Heart right ventricle (tissue), 16 donors: ENCODE results near the gene ARTN. TPM values are rescaled to one million over a fixed set of nuclear protein-coding genes. Genes with fewer than 3 reads are reported as not detected.

Source experiments
- ATAC-seq, 8 donors: fragments of 200-7000 bp; cut with Tn5 transposase; one replicate each; pipeline ENCODE4 v1.9.1; 2020; ENCODE audit warnings: mild to moderate bottlenecking in 8 of 8, moderate library complexity in 8 of 8, moderate number of reproducible peaks in 1 of 8
- DNase-seq, 2 donors: peaks; one replicate each; pipeline ENCODE4 v3.0.0-alpha.2; 2020
- H3K27ac ChIP-seq, 10 donors: fragments of 200-600 bp; sonication (generic) in 2 of 10; one replicate each; pipeline versions ENCODE4 v1.5.0 to v1.8.0; 2020 to 2022; ENCODE audit warnings: mild to moderate bottlenecking in 3 of 10
- H3K27me3 ChIP-seq, 7 donors: fragments of 200-600 bp; one replicate each; pipeline ENCODE4 v1.8.0; 2021 to 2022; ENCODE audit warnings: mild to moderate bottlenecking in 2 of 7
- H3K36me3 ChIP-seq, 9 donors: fragments of 200-600 bp; sonication (generic) in 1 of 9; one replicate each; pipeline versions ENCODE4 v1.5.0 to v1.8.0; 2020 to 2022; ENCODE audit warnings: mild to moderate bottlenecking in 2 of 9
- H3K4me1 ChIP-seq, 9 donors: fragments of 200-600 bp; sonication (generic) in 1 of 9; one replicate each; pipeline versions ENCODE4 v1.5.0 to v1.8.0; 2020 to 2022; ENCODE audit warnings: mild to moderate bottlenecking in 4 of 9
- H3K4me3 ChIP-seq, 10 donors: fragments of 200-600 bp; sonication (generic) in 2 of 10; one replicate each; pipeline versions ENCODE4 v1.5.0 to v1.8.0; 2020 to 2022; ENCODE audit warnings: mild to moderate bottlenecking in 7 of 10, moderate library complexity in 2 of 10
- H3K9me3 ChIP-seq, 11 donors: fragments of 200-600 bp in 10 of 11; sonication (generic) in 2 of 11; one replicate each; pipeline versions ENCODE4 v1.5.0 to v1.8.0; 2013 to 2022; ENCODE audit warnings: mild to moderate bottlenecking in 2 of 11, control low read depth in 1 of 11, moderate library complexity in 1 of 11
- WGBS, 2 donors: extraction: QIAGEN DNeasy Blood & Tissue Kit; methylation state at CpG; one replicate each; pipeline ENCODE4 v1.1.7; 2013; ENCODE audit warnings: inconsistent platforms in 1 of 2; 5-methylcytosine and 5-hydroxymethylcytosine counted together
- intact Hi-C, 10 donors: fragments of 100-400 bp; cut with DNase I; formaldehyde crosslinking; loops; one replicate each; pipeline versions ENCODE4 v1.11.1 to v1.14.2; 2022
- polyA plus RNA-seq, 2 donors: library from polyadenylated mRNA; stranded (reverse); fragments of 200-250 nt; gene quantifications; one replicate each; pipeline ENCODE4 v1.2.3, GENCODE V29; 2013
- total RNA-seq, 10 donors: library from RNA; stranded (reverse); fragmentation: NEBNext Ultra II Directional in 3 of 10; extraction: Animal tissue kit (Norgen Biotek cat#: 25700) in 3 of 10; gene quantifications; one replicate each; pipeline versions ENCODE4 v1.2.1 to v1.2.4, GENCODE V29; 2021 to 2023
- TF ChIP-seq, protein P1 (sequence below), 9 donors: fragments of 200-600 bp; sonication (generic) in 2 of 9; IDR thresholded peaks; one replicate each; pipeline versions ENCODE4 v1.5.0 to v1.8.0; 2021 to 2022; ENCODE audit warnings: antibody characterized with exemption in 9 of 9, mild to moderate bottlenecking in 5 of 9, moderate library complexity in 1 of 9
- donor health status: Arrhythmogenic right ventricular cardiomyopathy.
- donor health status: ischemic (EF 13 %, LVEDD 7.1; RV severe dilation, severe dysfunction).
- donor health status: healthy with polysubstance abuse.
- donor health status: DM: no; HTN: yes; CAD: no.
- donor health status: DM: no; HTN: no; CAD: no.
- donor health status: ischemic (EF 25% LVEDD 6.9; RV normal size, moderate dysfunction).
- donor health status: ischemic (EF 25% LVEDD 5.7; RV mildly dilated, moderate dysfunction).
- donor health status: healthy.
- donor health status: DM: yes; HTN: yes; CAD: no.
- donor health status: Ischemic cardiomyopathy.
- donor health status: ischemic (EF 35%, LVEDD 5.7; RV mildly dilated, moderate dysfunction).
- donor health status: nonischemic (EF 11% LVEDD 7.7; RV severe dilation, severe dysfunction).
- donor health status: DM: yes; HTN: yes; CAD: no.
- donor health status: PGD.
- donor health status: ischemic (EF 29% LVEDD 5.4; RV normal size, mild dysfunction).
- donor health status: nonischemic (EF 23%, LVEDD 6.1; RV moderate dilation, normal function).

The ARTN gene
- total and polyA plus RNA-seq, 12 donors, result 0.44 to 1.5 (median 0.64) TPM; not detected in 6

DNA sequence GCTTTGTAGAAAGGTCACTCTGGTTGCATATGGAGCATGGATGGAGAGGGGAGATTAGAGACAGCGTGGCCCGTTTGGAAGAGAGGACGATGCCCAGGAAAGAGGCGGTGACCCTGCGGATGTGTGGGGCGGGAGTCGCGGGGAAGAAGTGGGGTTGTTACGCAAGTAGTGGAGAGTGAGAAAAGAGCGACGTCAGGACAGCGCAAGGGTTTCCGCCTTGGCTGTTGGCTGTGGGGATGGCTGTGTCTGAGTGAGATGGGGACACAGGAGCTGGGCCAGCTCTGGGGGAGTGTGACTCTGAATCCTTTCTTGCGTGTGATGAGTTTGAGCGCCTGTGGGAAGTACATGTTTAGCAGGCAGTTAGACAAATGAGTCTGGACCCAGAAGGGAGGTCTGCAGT is 49.2 kb downstream of the ARTN start:
- Histone ChIP-seq H3K36me3 (peaks cover 0 to 27% (median 4%) of the 10 kb centered on the region in 9 donors), H3K9me3 (no peaks in the 10 kb centered on the region), H3K27me3 (no peaks in the 10 kb centered on the region), H3K4me3 (no peak overlapping the region), H3K4me1 (peaks cover 7 to 25% (median 19%) of the 10 kb centered on the region in 9 donors), H3K27ac (peak overlapping the region in 1 of 10 donors; percentile 36)
- WGBS, 2 donors, result 86% methylated on average over 15 of the region's 15 CpGs
- intact Hi-C loops, result no loop called here
- TF ChIP-seq, protein P1, sequence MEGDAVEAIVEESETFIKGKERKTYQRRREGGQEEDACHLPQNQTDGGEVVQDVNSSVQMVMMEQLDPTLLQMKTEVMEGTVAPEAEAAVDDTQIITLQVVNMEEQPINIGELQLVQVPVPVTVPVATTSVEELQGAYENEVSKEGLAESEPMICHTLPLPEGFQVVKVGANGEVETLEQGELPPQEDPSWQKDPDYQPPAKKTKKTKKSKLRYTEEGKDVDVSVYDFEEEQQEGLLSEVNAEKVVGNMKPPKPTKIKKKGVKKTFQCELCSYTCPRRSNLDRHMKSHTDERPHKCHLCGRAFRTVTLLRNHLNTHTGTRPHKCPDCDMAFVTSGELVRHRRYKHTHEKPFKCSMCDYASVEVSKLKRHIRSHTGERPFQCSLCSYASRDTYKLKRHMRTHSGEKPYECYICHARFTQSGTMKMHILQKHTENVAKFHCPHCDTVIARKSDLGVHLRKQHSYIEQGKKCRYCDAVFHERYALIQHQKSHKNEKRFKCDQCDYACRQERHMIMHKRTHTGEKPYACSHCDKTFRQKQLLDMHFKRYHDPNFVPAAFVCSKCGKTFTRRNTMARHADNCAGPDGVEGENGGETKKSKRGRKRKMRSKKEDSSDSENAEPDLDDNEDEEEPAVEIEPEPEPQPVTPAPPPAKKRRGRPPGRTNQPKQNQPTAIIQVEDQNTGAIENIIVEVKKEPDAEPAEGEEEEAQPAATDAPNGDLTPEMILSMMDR (IDR thresholded peaks at IDR 0.05), result no peak
- DNase-seq (no peak), ATAC-seq (no peak)

DNA sequence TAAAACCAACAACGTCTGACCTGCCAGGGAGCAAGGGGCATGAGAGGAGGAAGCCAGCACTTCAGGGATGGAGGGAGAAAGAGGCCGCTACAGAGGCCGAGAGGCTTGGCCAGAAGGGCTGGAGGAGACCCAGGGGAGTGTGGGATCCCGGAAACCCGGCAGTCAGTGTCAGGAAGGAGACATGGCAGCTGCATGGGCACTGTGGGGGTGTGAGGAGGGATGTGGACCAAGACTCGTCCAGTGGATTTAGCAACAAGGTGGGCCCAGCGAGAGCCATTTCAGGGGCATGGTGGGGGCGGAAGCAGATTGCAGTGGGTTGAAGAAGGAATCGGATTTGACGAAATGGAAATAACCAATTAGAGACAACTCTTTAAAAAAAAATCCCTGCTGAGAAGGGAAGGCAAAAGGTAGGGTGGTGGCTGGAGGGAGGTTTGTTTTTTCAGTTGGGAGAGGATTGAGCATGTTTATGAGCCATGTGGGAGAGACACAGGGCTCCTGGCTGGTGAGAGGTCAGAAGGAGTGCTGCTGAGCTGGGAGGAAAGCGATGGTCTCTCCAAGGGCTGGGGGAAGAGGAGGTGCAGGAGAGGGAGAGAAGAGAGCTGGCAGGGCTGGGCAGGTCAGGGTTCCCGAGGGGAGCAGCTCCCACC is 49.8 kb downstream of the ARTN start:
- peak overlapping the region in 1 of 10 donors; percentile 36 for H3K27ac ChIP-seq
- ATAC-seq (no peak), DNase-seq (no peak)
- H3K4me1 ChIP-seq, result peaks cover 6 to 20% (median 15%) of the 10 kb centered on the region in 9 donors
- H3K9me3 ChIP-seq, result no peaks in the 10 kb centered on the region
- no peak overlapping the region for H3K4me3 ChIP-seq
- TF ChIP-seq, protein P1 (IDR thresholded peaks at IDR 0.05), result no peak
- peaks cover 0 to 22% (median 0%) of the 10 kb centered on the region in 9 donors for H3K36me3 ChIP-seq
- intact Hi-C loops, result no loop called here
- WGBS, 2 donors, result 74 to 77% methylated on average over 12 of the region's 12 CpGs
- no peaks in the 10 kb centered on the region for H3K27me3 ChIP-seq

DNA sequence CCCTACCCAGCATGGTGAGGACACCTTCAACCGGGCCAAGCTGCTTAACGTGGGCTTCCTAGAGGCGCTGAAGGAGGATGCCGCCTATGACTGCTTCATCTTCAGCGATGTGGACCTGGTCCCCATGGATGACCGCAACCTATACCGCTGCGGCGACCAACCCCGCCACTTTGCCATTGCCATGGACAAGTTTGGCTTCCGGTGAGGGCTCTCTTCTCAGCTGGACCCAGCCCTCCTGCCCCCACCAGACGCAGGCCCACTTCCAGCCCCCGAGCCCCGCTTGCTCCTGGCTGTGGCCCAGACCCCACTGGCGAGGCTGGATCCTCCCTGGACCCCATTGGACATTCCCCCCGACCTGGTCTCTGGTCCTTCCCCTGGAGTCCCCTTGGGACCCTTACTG is 51.3 kb downstream of the ARTN start:
- no peak overlapping the region for H3K27ac ChIP-seq
- TF ChIP-seq, protein P1 (IDR thresholded peaks at IDR 0.05), result no peak
- WGBS, 2 donors, result 95 to 98% methylated on average over 16 of the region's 16 CpGs
- intact Hi-C loops, result no loop called here
- no peaks in the 10 kb centered on the region for H3K27me3 ChIP-seq
- no peak for ATAC-seq
- no peak for DNase-seq
- no peaks in the 10 kb centered on the region for H3K9me3 ChIP-seq
- H3K4me3 ChIP-seq, result no peak overlapping the region
- peaks cover 3 to 12% (median 7%) of the 10 kb centered on the region in 9 donors for H3K4me1 ChIP-seq
- peaks cover 0 to 22% (median 0%) of the 10 kb centered on the region in 9 donors for H3K36me3 ChIP-seq

DNA sequence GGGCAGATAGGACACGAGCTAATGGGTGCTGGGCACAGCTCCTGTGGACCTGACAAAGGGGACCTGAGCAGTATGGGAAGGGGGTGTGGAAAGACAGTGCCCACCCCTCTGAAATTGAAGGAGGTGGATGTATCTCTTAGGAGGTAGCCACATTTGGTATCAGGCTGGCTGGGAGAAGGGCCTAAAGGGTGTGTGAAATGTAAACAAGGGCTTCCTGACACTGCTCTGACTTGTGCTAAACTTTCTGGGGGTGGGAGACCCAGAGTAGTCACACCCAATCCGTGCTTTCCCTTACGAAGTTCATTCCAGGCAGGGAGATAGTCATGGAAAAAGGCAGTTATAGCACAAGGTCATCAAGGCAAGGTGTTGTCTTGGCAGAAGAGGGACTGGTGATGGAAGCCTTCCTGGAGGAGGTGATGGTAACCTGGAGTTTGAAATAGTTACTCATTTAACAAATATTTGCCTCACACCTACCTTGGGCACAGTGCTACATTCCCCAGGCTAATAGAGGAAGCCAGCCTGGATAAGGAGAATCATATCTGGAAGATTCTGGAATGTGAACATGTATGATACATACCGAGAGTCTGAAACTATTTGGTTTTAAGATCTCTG is 52.5 kb downstream of the ARTN start:
- Histone ChIP-seq H3K9me3 (no peaks in the 10 kb centered on the region), H3K36me3 (peaks cover 0 to 19% (median 0%) of the 10 kb centered on the region in 9 donors), H3K4me3 (no peak overlapping the region), H3K27me3 (no peaks in the 10 kb centered on the region), H3K4me1 (peaks cover 4 to 8% (median 6%) of the 10 kb centered on the region in 9 donors), H3K27ac (no peak overlapping the region)
- DNase-seq (no peak), ATAC-seq (no peak)
- 86 to 89% methylated on average over 4 of the region's 4 CpGs for WGBS, 2 donors
- intact Hi-C loops, result no loop called here
- TF ChIP-seq, protein P1 (IDR thresholded peaks at IDR 0.05), result no peak
